ENCODE measurements around the gene HSPB6.
"Not testable (repeated sequence)": the region's sequence is repeated elsewhere in the genome, so short reads cannot be mapped to it uniquely, and the experiment has no call there.

HSPB6 gene

DNA sequence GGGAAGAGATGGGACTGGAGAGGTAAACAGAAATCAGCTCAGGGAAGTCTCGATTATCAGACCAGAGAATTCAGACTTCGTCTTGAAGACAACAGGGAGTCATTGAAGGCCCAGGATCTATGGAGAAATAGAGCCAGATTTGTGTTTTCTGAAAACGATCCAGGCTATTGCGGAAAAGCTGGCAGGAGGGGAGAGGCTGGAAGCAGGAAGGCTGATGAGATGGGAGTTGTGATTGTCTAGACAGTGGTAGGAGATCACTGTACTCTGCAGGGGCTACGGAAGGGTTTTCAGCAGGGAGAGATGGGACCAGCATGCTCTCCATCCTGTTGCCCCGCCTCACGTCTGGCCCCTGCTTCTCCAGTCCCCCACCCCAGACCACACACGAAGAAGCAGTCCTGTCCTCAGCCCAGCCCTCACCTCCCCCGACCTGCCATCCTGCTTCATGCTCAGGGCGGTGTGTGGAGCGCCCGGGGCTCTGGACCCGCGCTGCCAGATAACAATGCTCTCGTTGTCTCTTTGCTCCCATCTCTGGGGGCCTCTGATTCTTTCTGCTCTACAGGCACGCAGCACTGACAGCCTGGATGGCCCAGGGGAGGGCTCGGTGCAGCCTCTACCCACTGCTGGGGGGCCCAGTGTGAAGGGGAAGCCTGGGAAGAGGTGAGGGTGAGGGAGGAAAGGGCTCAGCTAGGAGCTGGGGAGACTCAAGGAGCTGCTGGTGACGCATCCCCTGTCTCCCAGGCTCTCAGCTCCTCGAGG is 20.4 kb upstream of the HSPB6 start:
- peak overlapping the region; percentile 82 for H3K4me3 Mint-ChIP-seq
- H3K9me3 Mint-ChIP-seq: no peaks in the 10 kb centered on the region
- DNase-seq (ENCODE audit: low spot score in 2 of 2) (no peak), ATAC-seq (no peak)
- peaks cover 25% of the 10 kb centered on the region for H3K4me1 Mint-ChIP-seq
- H3K27ac Mint-ChIP-seq: peak overlapping the region; percentile 80
- peaks cover 30% of the 10 kb centered on the region for H3K36me3 Mint-ChIP-seq

DNA sequence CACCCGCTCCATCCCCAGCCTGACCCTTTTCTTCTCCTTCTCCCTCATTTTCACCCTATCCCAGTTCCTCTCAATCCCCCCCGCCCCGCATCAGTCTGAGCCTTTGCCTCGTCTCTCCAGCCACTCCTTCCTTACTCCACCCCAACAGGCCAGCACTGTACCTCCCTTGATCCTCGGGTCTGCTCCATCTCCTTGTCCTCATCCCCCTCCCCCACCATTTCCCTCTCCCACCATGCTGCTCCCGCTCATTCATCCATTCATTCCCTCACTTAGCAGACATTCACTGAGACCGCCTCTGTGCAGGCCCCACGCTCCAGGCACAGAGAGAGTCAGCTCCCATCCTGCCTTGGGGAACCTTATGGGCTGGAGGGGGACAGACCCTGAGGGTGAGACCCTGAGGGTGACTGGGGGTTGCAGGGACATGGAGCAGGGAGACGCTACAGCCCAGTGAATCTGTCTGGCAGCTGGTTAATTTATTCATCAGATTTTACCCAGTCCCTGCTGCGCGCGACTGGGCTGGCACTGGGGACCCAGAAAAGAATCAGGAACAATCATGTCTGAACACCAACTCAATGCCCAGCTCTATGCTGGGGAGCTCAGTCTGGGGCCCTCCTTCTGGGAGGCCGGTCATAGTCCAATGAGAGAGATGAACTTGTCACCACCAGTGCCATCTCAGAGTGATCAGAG is 19.4 kb upstream of the HSPB6 start:
- peaks cover 25% of the 10 kb centered on the region for H3K4me1 Mint-ChIP-seq
- H3K27ac Mint-ChIP-seq: peak overlapping the region; percentile 80
- peaks cover 24% of the 10 kb centered on the region for H3K36me3 Mint-ChIP-seq
- ATAC-seq (no peak), DNase-seq (ENCODE audit: low spot score in 2 of 2) (no peak)
- H3K4me3 Mint-ChIP-seq: peak overlapping the region; percentile 82
- H3K9me3 Mint-ChIP-seq: no peaks in the 10 kb centered on the region

DNA sequence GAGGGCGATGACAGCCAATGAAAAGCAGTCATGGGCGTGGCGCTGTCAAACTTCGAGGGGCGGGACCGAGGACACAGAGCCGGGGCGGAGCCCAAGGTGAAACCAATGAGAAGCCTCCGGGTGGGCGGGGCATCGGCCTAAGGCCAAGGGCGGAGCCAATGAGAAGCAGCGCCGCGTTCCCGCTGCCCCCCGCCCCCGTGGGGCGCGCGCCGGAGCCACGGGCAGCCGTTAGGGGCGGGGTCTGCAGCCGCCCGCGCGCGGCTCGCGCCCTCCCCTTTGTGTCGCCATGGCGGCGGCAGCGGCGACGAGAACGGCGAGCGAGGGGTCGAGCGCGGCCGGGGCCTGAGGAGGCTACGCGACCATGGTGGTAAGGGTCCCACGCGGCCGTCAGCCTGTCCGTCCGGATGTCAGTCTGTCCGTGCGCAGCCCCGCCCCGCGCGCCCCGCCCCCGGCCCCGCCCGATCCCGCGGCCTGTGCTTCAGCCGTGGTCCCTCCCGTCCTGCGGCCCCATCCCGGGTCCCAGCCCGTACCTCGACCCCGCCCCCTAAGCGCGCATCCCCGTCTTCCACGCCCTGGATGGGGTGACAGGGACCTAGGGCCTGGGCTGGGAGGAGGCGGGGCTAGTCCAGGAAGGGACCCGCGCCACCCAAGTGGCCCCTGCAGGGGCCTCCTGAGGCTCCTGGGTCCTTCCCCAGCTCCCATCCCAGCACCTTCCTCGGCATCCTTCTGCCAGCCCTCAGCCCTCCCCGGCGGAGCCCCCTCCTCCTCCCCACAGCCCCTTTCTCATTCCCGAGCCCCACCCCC is 18.7 kb upstream of the HSPB6 start, which contains the start of gene ARHGAP33:
ARHGAP33 (plus strand) TSS at position 267 of the 804 bp plus-strand sequence; CDS start at position 362, 95 bp downstream.
- Mint-ChIP-seq H3K36me3 (peaks cover 23% of the 10 kb centered on the region), H3K9me3 (no peaks in the 10 kb centered on the region), H3K4me3 (peak within 1 kb of the TSS; percentile 82), H3K4me1 (peaks cover 25% of the 10 kb centered on the region), H3K27ac (peak within 1 kb of the TSS; percentile 80)
- ATAC-seq (peak; percentile 95), DNase-seq (ENCODE audit: low spot score in 2 of 2) (peak; percentile 98 to 99)

DNA sequence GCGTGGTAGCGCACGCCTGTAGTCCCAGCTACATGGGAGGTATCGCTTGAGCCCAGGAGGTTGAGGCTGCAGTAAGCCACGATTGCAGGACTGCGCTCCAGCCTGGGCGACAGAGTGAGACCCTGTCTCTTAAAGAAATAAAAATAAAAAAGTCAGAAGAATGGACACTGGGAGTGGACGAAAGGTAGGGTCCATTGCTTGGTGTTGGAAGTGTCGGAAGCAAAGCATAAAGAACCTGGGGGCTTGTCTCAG is 18.1 kb upstream of the HSPB6 start:
- Mint-ChIP-seq H3K4me3 (peak overlapping the region; percentile 82), H3K36me3 (peaks cover 24% of the 10 kb centered on the region), H3K9me3 (no peaks in the 10 kb centered on the region), H3K27ac (no peak overlapping the region), H3K4me1 (peaks cover 25% of the 10 kb centered on the region)
- DNase-seq (ENCODE audit: low spot score in 2 of 2) (no peak), ATAC-seq (peak; percentile 4)

DNA sequence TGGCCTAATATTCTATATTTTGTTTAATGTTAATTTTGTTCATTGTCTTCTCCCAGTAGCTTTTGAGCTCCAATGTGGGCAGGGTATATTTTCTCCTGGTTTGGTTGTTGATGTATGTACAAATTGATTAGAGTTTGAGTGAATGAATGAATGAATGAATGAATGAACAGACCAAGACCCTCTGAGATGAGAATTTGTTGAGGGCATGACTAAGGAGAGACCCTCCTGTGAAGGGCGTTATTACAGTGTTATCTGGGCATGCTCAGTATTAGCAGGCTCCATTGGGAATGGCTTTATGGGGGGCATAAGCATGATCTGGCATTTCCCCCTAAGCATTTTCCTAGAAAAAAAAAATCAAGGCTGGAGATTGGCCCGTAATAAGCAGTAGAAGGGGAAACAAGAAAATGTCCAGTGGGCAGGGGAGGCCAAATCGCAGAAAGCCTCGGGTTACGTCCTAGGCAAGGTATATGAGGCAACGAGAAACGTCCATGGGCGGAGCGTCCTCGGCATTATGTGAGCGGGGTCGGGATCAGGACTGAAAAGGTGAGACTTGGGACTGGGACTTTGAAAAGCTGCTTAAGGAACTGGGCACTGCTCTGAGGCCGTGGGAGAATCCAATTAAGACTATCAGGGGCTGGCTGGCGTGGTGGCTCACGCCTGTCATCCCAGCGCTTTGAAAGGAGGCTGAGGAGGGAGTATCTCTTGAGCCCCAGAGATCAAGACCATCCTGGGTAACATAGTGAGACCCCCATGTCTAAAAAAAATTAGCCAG is 17.6 kb upstream of the HSPB6 start:
- Mint-ChIP-seq H3K9me3 (no peaks in the 10 kb centered on the region), H3K27ac (no peak overlapping the region), H3K36me3 (peaks cover 24% of the 10 kb centered on the region), H3K4me3 (peak overlapping the region; percentile 82), H3K4me1 (peaks cover 25% of the 10 kb centered on the region)
- DNase-seq (ENCODE audit: low spot score in 2 of 2) (no peak), ATAC-seq (no peak)

DNA sequence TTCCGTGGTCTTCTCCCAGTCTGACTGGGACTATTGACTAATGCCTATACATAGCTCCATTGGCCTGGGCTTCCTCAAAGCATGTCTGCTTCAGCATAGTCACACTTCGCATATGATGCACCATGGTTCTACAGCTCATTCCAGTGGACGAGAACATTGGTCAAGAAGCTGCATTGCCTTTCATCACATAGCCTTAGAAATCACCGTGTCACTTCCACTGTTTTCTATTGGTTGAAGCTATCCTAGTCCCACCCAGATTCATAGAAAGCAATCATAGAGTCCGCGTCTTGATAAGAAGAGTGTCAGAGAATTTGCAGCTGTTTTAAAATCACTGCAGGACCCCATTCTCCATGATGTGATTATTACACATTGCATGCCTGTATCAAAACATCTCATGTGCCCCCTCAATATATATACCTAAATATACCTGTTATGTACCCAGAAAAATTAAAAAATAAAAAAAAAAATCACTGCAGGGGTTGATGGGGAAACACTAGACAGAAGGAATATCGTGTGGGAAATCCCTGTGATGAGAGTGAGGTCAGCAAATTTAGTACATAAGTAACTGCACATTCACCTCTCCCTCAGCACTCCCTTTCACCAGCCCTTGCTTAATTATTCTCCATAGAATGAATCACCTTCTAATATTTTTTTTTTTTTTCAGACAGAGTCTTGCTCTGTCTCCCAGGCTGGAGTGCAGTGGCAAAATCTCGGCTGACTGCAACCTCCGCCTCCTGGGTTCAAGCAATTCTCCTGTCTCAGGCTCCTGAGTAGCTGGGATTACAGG is 16.4 kb upstream of the HSPB6 start:
- H3K9me3 Mint-ChIP-seq: no peaks in the 10 kb centered on the region
- H3K27ac Mint-ChIP-seq: no peak overlapping the region
- DNase-seq (ENCODE audit: low spot score in 2 of 2): no peak
- H3K4me1 Mint-ChIP-seq: peaks cover 25% of the 10 kb centered on the region
- H3K36me3 Mint-ChIP-seq: peaks cover 33% of the 10 kb centered on the region
- H3K4me3 Mint-ChIP-seq: no peak overlapping the region
- no peak for ATAC-seq

DNA sequence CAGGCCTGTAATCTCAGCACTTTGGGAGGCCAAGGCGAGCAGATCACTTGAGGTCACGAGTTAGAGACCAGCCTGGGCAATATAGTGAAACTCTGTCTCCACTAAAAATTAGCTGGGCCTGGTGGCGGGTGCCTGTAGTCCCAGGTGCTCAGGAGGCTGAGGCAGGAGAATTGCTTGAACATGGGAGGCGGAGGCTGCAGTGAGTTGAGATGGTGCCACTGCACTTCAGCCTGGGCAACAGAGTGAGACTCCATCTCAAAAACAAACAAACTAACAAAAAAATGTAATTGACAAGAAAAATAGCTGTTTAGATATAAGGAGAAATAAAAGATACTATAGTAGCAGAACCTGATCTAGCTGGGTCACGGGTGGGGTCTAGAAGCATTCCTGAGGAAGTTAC is 15.5 kb upstream of the HSPB6 start:
- not testable (repeated sequence) for H3K4me3 Mint-ChIP-seq; H3K9me3 Mint-ChIP-seq; H3K27ac Mint-ChIP-seq; ATAC-seq; DNase-seq (ENCODE audit: low spot score in 2 of 2)
- H3K4me1 Mint-ChIP-seq: peaks cover 25% of the 10 kb centered on the region
- H3K36me3 Mint-ChIP-seq: peaks cover 33% of the 10 kb centered on the region

DNA sequence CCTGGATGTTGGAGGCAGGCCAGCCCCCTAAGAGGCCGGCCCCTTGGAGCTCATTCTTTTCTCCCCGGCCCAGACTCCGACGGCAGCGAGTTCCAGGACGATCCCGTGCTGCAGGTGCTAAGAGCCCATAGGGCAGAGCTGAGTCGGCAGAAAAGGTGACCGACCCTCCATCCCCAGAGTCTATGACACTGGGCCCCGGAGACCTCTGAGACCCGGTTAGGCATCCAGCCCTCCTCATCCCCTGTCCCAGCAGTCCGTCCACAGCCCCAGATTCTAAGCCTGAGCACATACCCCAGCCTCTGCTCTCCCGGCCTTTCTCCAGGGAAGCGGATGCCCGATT is 11.2 kb upstream of the HSPB6 start:
- Mint-ChIP-seq H3K36me3 (peaks cover 44% of the 10 kb centered on the region), H3K27ac (peak overlapping the region; percentile 58), H3K9me3 (no peaks in the 10 kb centered on the region), H3K4me3 (no peak overlapping the region), H3K4me1 (no peaks in the 10 kb centered on the region)
- no peak for DNase-seq (ENCODE audit: low spot score in 2 of 2)
- no peak for ATAC-seq

DNA sequence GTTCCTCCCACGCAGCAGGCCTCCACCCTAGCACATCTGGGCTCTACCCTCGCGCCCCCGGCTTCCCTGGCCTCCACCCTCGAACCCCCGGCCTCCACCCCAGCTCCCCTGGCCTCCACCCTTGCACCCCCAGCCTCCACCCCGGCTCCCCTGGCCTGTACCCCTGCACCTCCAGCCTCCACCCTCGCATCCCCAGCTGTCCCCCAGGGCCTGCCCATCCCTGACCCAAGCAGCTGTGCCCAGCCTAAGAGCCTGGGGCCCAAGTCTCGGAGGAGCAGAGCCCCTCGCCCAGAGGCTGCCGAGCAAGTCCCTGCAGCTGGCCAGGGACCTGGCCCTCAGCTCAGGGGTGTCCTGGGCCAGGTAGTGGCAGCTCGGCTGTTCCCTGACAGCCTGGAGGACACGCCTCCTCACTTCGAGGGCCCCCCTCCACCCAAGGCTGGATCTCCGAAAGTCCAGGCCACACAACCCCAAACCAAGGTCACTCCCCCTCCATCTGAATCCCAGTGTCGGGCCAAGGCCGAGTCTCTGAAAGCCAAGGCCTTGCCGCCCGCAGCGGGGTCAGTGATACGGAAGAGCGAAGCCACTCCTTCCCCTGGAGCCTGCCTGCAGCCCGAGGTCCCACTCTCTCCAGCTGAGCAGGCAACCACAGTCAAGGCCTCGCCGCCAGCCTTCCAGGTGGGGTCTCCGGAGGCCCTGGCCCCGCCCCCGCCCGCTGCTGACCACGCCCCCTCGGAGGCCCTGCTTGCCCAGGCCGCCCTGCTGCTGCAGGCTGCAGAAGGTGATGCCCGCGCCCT is 10.7 kb upstream of the HSPB6 start:
- Mint-ChIP-seq H3K27ac (no peak overlapping the region), H3K4me1 (no peaks in the 10 kb centered on the region), H3K36me3 (peaks cover 50% of the 10 kb centered on the region), H3K9me3 (no peaks in the 10 kb centered on the region), H3K4me3 (no peak overlapping the region)
- DNase-seq (ENCODE audit: low spot score in 2 of 2): no peak
- ATAC-seq: peak; percentile 21

DNA sequence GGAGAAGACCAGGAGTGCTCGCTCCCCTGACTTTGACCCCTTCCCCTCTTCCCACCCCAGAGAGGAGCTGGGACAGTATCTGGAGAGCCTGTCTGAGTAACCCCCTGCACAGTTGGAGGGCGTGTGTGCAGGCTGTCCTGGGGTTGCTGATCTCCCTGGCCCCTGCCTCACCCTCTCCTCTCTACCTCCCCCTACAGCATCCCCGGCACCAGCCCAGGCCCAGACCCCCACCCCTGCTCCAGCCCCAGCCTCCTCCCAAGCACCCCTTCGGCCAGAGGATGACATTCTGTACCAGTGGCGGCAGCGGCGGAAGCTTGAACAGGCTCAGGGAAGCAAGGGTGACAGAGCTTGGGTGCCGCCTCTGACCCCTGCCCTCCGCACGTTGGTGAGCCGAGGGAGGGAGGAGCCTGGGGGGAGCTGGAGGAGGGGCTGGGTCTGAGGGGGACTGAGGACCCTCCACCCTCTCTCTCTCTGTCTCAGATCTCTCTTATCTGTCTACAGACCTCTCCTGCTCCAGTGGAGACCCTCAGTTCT is 9.8 kb upstream of the HSPB6 start:
- H3K4me1 Mint-ChIP-seq: no peaks in the 10 kb centered on the region
- peak; percentile 8 for ATAC-seq
- H3K36me3 Mint-ChIP-seq: peaks cover 58% of the 10 kb centered on the region
- H3K9me3 Mint-ChIP-seq: no peaks in the 10 kb centered on the region
- no peak for DNase-seq (ENCODE audit: low spot score in 2 of 2)
- H3K4me3 Mint-ChIP-seq: no peak overlapping the region
- no peak overlapping the region for H3K27ac Mint-ChIP-seq

DNA sequence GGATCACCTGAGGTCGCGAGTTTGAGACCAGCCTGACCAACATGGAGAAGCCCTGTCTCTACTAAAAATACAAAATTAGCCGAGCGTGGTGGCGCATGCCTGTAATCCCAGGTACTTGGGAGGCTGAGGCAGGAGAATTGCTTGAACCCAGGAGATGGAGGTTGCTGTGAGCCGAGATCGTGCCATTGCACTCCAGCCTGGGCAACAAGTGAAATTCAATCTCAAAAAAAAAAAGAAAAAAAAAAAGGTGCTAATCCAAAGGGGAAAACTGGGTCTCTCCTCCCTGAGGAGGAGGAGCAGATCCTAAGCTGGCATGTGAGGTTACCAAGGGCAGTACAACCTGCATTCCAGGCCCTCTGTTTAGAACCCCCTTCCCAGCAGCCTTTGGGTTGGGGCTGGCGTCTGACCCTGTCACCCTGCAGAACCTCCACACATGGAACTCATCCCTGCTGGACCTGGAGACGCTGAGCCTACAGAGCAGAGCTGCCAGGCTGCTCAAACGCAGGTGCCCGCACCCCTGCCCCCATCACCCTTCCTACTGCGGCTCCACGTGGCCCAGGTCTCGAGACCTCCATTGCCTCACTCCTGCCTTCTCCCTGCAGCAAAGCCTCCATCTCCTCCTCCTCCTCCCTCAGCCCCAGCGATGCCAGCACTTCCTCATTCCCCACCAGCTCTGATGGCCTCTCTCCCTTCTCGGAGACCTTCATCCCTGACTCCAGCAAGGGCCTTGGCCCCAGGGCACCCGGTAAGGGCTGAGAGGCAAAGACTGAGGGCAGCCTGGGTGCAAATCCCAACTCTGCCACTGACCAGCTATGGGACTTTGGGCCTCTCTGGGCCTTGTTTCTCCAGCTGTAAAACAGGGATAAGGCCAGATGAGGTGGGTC is 7.8 kb upstream of the HSPB6 start:
- H3K4me3 Mint-ChIP-seq: no peak overlapping the region
- no peak overlapping the region for H3K27ac Mint-ChIP-seq

DNA sequence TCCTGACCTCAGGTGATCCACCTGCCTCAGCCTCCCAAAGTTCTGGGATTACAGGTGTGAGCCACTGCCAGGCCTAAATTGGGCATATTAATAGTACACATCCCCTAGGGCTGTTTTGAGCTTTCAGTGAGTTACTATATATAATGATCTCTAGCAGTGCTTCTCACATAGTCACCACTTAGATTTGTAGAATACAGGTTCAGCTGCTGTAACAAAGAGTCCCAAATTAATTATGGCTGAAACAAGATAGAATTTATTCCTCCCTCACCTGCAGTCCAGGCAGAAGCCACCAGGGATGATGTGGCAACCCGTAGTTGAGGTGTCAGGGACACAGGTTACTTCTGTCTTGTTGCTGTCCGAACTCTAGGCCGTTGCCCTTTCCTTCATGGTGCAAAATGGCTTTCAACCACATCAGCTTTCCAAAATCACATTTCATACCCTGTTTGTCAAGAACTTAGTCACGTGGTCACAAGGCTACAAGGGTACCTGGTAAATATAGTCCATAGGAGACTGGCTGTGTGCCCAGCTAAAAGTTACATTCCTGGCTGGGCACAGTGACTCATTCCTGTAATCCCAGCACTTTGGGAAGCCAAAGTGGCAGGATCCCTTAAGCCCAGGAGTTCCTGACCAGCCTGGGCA is 4.0 kb upstream of the HSPB6 start:
- Mint-ChIP-seq H3K9me3 (no peaks in the 10 kb centered on the region), H3K27ac (no peak overlapping the region), H3K4me1 (peaks cover 32% of the 10 kb centered on the region), H3K4me3 (no peak overlapping the region), H3K36me3 (peaks cover 57% of the 10 kb centered on the region)
- no peak for DNase-seq (ENCODE audit: low spot score in 2 of 2)
- no peak for ATAC-seq

More for the DNA sequence above, 7.8 kb upstream of the HSPB6 start:
- ATAC-seq: no peak
- no peaks in the 10 kb centered on the region for H3K9me3 Mint-ChIP-seq
- DNase-seq (ENCODE audit: low spot score in 2 of 2): no peak
- H3K36me3 Mint-ChIP-seq: peaks cover 55% of the 10 kb centered on the region
- H3K4me1 Mint-ChIP-seq: peaks cover 2% of the 10 kb centered on the region

DNA sequence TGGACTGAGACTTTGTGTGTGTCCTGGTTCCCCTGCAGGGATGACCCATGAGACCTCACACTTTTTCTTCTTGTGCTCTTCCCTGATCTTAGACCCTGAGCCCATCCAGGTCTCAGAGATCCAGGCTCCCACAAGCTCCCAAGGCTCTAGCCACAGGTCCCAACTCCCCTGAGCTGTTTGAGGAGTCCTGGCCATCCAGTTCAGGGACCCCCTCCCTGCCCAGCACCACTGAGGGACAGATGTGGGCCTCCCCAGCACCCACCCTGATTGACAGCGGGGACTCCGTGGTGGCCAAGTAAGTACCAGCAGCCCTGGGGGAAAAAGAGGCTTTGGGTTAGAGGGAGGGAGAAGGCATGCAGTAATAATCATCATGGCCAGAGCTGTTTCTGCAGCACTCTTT is 2.9 kb upstream of the HSPB6 start:
- no peak for ATAC-seq
- peak overlapping the region; percentile 93 for H3K4me3 Mint-ChIP-seq
- H3K36me3 Mint-ChIP-seq: peaks cover 54% of the 10 kb centered on the region
- no peak for DNase-seq (ENCODE audit: low spot score in 2 of 2)
- no peak overlapping the region for H3K27ac Mint-ChIP-seq
- H3K4me1 Mint-ChIP-seq: peaks cover 39% of the 10 kb centered on the region
- H3K9me3 Mint-ChIP-seq: no peaks in the 10 kb centered on the region

All from stimulated activated effector memory CD8-positive, alpha-beta T cell treated with anti-CD3 and anti-CD28 coated beads, Interleukin-12 subunit alpha, Interleukin-12 subunit beta, amount 100 ng/mL, for 72 hours (primary cell).